Thyroid gland (tissue), 4 donors: Measurements from ENCODE around the gene KCNJ6.

Experiments used
- POLR2A ChIP-seq, 2 donors: fragments of 450-650 bp; IDR thresholded peaks; one replicate each; pipeline ENCODE4 v1.6.1; 2017; ENCODE audit warnings: antibody characterized with exemption in 2 of 2, mild to moderate bottlenecking in 2 of 2, moderate library complexity in 1 of 2
- TF ChIP-seq, protein P1 (sequence below), 6 experiments: fragments of 200-600 bp in 3 of 6; fragments of 450-650 bp in 3 of 6; sonication (generic) in 3 of 6; IDR thresholded peaks; one replicate each; pipeline ENCODE4 v1.5.1; 2016 to 2019; ENCODE audit warnings: antibody characterized with exemption in 6 of 6, mild to moderate bottlenecking in 2 of 6, inconsistent platforms in 1 of 6, moderate library complexity in 1 of 6

DNA sequence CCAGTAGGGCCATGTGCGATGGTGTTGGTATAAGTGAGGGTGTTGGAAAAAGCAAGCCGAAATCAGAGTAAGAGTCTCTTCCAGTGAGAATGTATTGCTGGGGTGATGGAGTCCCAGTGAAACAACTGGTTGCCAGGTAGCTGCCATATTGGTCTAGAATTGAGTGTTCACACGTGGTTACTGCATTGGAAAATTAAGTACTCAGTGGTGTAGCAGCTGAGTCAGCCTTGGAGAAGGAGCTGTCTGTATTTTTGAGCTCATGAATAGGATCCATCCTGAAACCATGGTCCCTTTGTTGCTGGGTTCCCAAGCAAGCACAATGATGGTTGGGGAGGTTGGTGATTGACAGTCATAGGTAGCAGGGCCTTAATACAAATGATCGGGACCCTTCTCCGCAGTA, 314.3 kb downstream of the KCNJ6 start:
- TF ChIP-seq, protein P1, sequence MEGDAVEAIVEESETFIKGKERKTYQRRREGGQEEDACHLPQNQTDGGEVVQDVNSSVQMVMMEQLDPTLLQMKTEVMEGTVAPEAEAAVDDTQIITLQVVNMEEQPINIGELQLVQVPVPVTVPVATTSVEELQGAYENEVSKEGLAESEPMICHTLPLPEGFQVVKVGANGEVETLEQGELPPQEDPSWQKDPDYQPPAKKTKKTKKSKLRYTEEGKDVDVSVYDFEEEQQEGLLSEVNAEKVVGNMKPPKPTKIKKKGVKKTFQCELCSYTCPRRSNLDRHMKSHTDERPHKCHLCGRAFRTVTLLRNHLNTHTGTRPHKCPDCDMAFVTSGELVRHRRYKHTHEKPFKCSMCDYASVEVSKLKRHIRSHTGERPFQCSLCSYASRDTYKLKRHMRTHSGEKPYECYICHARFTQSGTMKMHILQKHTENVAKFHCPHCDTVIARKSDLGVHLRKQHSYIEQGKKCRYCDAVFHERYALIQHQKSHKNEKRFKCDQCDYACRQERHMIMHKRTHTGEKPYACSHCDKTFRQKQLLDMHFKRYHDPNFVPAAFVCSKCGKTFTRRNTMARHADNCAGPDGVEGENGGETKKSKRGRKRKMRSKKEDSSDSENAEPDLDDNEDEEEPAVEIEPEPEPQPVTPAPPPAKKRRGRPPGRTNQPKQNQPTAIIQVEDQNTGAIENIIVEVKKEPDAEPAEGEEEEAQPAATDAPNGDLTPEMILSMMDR (IDR thresholded peaks at IDR 0.05) = no peak
- no peak for TF ChIP-seq POLR2A (IDR thresholded peaks at IDR 0.05)
